ENCODE data around the gene PDE9A. TPM values are rescaled to one million over a fixed set of nuclear protein-coding genes. Genes with fewer than 3 reads are reported as not detected.

PDE9A gene
- total and polyA plus RNA-seq, 5 donors from 2014 or later = 1.4 to 7.3 (median 2.6) TPM

GRCh38 chr21:42815217-42815616 is 161.8 kb downstream of the PDE9A start:
- Histone ChIP-seq H3K4me3 (ENCODE audit: low read depth, low read length) (no peak overlapping the region), H3K27me3 (ENCODE audit: control insufficient read depth, insufficient read depth, low read length) (no peaks in the 10 kb centered on the region), H3K9me3 (ENCODE audit: control insufficient read depth in 2 of 2, low read length in 2 of 2) (peaks cover 0 to 2% of the 10 kb centered on the region in 2 experiments), H3K4me1 (ENCODE audit: control insufficient read depth, insufficient read depth, low read length, poor library complexity, severe bottlenecking) (no peaks in the 10 kb centered on the region), H3K27ac (ENCODE audit: insufficient read depth, low read length, poor library complexity, severe bottlenecking) (no peak overlapping the region), H3K36me3 (ENCODE audit: control insufficient read depth, insufficient read depth, low read length) (no peaks in the 10 kb centered on the region)
- Mint-ChIP-seq H3K36me3 (no peaks in the 10 kb centered on the region), H3K9me3 (peaks cover 0 to 2% (median 0%) of the 10 kb centered on the region in 7 donors), H3K4me1 (peaks cover 1 to 13% (median 9%) of the 10 kb centered on the region in 4 donors), H3K4me3 (no peak overlapping the region), H3K27me3 (peaks cover 4% of the 10 kb centered on the region), H3K27ac (peak overlapping the region in 1 of 3 donors; percentile 70)
- DNase-seq (no peak), ATAC-seq (ENCODE audit: low read depth in 2 of 2) (no peak)

GRCh38 chr21:42818328-42818749 is 164.9 kb downstream of the PDE9A start:
- Histone ChIP-seq H3K27ac (ENCODE audit: insufficient read depth, low read length, poor library complexity, severe bottlenecking) (no peak overlapping the region), H3K4me1 (ENCODE audit: control insufficient read depth, insufficient read depth, low read length, poor library complexity, severe bottlenecking) (no peaks in the 10 kb centered on the region), H3K4me3 (ENCODE audit: low read depth, low read length) (no peak overlapping the region), H3K36me3 (ENCODE audit: control insufficient read depth, insufficient read depth, low read length) (no peaks in the 10 kb centered on the region), H3K9me3 (ENCODE audit: control insufficient read depth in 2 of 2, low read length in 2 of 2) (peaks cover 0 to 2% of the 10 kb centered on the region in 2 experiments), H3K27me3 (ENCODE audit: control insufficient read depth, insufficient read depth, low read length) (peaks cover 2% of the 10 kb centered on the region)
- DNase-seq = peak; percentile 37 to 69 (median 60)
- H3K27ac Mint-ChIP-seq = peak overlapping the region in 1 of 3 donors; percentile 91
- no peak overlapping the region for H3K4me3 Mint-ChIP-seq
- H3K9me3 Mint-ChIP-seq = peaks cover 0 to 2% (median 0%) of the 10 kb centered on the region in 7 donors
- peaks cover 4% of the 10 kb centered on the region for H3K27me3 Mint-ChIP-seq
- peak; percentile 60 to 91 for ATAC-seq (ENCODE audit: low read depth in 2 of 2)
- no peaks in the 10 kb centered on the region for H3K36me3 Mint-ChIP-seq
- H3K4me1 Mint-ChIP-seq = peaks cover under 1 to 13% (median 2%) of the 10 kb centered on the region in 4 donors

GRCh38 chr21:42819861-42820615 is 166.6 kb downstream of the PDE9A start:
- no peak overlapping the region for H3K27ac ChIP-seq (ENCODE audit: insufficient read depth, low read length, poor library complexity, severe bottlenecking)
- Mint-ChIP-seq H3K4me3 (no peak overlapping the region), H3K27me3 (peaks cover 4% of the 10 kb centered on the region), H3K4me1 (peaks cover 0 to 13% (median 3%) of the 10 kb centered on the region in 4 donors), H3K36me3 (no peaks in the 10 kb centered on the region), H3K9me3 (peaks cover 0 to 1% (median 0%) of the 10 kb centered on the region in 7 donors), H3K27ac (no peak overlapping the region)
- no peak overlapping the region for H3K4me3 ChIP-seq (ENCODE audit: low read depth, low read length)
- peaks cover 0 to under 1% of the 10 kb centered on the region in 2 experiments for H3K9me3 ChIP-seq (ENCODE audit: control insufficient read depth in 2 of 2, low read length in 2 of 2)
- no peaks in the 10 kb centered on the region for H3K4me1 ChIP-seq (ENCODE audit: control insufficient read depth, insufficient read depth, low read length, poor library complexity, severe bottlenecking)
- ATAC-seq (ENCODE audit: low read depth in 2 of 2) (no peak), DNase-seq (no peak)
- H3K36me3 ChIP-seq (ENCODE audit: control insufficient read depth, insufficient read depth, low read length) = no peaks in the 10 kb centered on the region
- H3K27me3 ChIP-seq (ENCODE audit: control insufficient read depth, insufficient read depth, low read length) = peaks cover 2% of the 10 kb centered on the region

- no peak for DNase-seq
- ATAC-seq (ENCODE audit: low read depth in 2 of 2) = no peak
- Mint-ChIP-seq H3K9me3 (peaks cover 0 to 3% (median 0%) of the 10 kb centered on the region in 7 donors), H3K36me3 (no peaks in the 10 kb centered on the region), H3K27ac (no peak overlapping the region), H3K4me3 (no peak overlapping the region), H3K4me1 (peaks cover 0 to 13% (median 4%) of the 10 kb centered on the region in 4 donors), H3K27me3 (peaks cover 4% of the 10 kb centered on the region)
- H3K4me1 ChIP-seq (ENCODE audit: control insufficient read depth, insufficient read depth, low read length, poor library complexity, severe bottlenecking) = no peaks in the 10 kb centered on the region
- no peaks in the 10 kb centered on the region for H3K36me3 ChIP-seq (ENCODE audit: control insufficient read depth, insufficient read depth, low read length)
- no peaks in the 10 kb centered on the region for H3K9me3 ChIP-seq (ENCODE audit: control insufficient read depth in 2 of 2, low read length in 2 of 2)
- no peak overlapping the region for H3K27ac ChIP-seq (ENCODE audit: insufficient read depth, low read length, poor library complexity, severe bottlenecking)
- H3K4me3 ChIP-seq (ENCODE audit: low read depth, low read length) = no peak overlapping the region
- H3K27me3 ChIP-seq (ENCODE audit: control insufficient read depth, insufficient read depth, low read length) = peaks cover 4% of the 10 kb centered on the region
Measured at GRCh38 chr21:42820616-42821465, 167.4 kb downstream of the PDE9A start.

Other genes with a start within 250 kb of the PDE9A start
- 56.0 TPM for gene UBASH3A, start 249.7 kb upstream of the PDE9A start, total RNA-seq
- 10 to 100 TPM; 36.2 to 52.6 (median 44.4) TPM for gene UBASH3A, start 249.7 kb upstream of the PDE9A start, polyA plus RNA-seq
- gene RSPH1, start 157.4 kb upstream of the PDE9A start, total RNA-seq = 0.25 TPM
- gene RSPH1, start 157.4 kb upstream of the PDE9A start, polyA plus RNA-seq = not detected
- gene SLC37A1, start 139.8 kb upstream of the PDE9A start, total RNA-seq = 18.8 TPM
- 1 to 10 TPM; 2.8 to 3.6 (median 3.4) TPM for gene SLC37A1, start 139.8 kb upstream of the PDE9A start, polyA plus RNA-seq
- gene WDR4, start 225.9 kb downstream of the PDE9A start, total RNA-seq = 18.4 TPM
- 1 to 10 TPM; 5.7 to 8.8 (median 7.4) TPM for gene WDR4, start 225.9 kb downstream of the PDE9A start, polyA plus RNA-seq
- 18.2 TPM for gene NDUFV3, start 239.7 kb downstream of the PDE9A start, total RNA-seq
- gene NDUFV3, start 239.7 kb downstream of the PDE9A start, polyA plus RNA-seq = 10 to 100 TPM; 12.2 to 19.7 (median 14.4) TPM